Measurements from ENCODE around the gene SLC30A9.

SLC30A9 gene

GRCh38 chr4:42008011-42008786 lies 17.9 kb downstream of the SLC30A9 start:
- DNase-seq, result no peak

- no peak for DNase-seq
Observed at GRCh38 chr4:42015438-42015837, 25.1 kb downstream of the SLC30A9 start.

DNA sequence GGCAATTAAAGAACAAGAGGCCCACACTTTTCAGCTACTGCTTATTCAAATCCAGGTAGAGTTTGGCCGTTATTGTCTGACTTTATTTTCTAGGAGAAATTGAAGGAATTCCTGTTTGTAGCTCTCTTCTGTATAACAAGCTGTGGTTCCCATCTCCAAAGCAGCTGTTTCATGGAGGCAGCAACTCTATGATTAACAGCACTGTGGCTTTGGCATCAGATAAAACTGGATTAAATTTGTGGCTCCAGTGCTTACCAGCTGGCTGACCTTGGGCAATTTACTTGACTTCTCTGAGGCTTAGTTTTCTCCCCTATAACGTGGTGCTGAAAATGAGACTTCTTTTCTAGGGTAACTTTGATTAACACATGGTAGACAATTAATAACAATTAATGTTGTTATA lies 28.1 kb downstream of the SLC30A9 start:
- DNase-seq, result no peak

DNA sequence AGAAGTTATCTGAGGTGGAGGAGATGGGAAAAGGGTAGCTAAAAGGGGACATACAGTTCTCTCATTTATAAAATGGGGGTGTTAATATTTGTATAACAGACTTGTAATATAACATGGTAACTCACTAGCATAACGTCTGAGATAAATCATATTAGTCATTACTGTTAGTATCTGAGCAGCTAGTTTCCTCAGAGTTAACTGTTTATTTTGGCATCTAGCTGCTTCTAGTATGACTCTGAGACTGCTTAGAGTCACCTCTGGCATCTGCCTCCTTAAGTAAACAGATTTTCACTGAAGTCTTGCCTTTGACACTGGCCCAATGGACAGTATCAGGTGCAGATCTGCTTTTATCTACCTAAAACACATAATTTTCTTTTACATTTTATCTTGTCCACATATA lies 58.1 kb downstream of the SLC30A9 start:
- no peak for DNase-seq

DNA sequence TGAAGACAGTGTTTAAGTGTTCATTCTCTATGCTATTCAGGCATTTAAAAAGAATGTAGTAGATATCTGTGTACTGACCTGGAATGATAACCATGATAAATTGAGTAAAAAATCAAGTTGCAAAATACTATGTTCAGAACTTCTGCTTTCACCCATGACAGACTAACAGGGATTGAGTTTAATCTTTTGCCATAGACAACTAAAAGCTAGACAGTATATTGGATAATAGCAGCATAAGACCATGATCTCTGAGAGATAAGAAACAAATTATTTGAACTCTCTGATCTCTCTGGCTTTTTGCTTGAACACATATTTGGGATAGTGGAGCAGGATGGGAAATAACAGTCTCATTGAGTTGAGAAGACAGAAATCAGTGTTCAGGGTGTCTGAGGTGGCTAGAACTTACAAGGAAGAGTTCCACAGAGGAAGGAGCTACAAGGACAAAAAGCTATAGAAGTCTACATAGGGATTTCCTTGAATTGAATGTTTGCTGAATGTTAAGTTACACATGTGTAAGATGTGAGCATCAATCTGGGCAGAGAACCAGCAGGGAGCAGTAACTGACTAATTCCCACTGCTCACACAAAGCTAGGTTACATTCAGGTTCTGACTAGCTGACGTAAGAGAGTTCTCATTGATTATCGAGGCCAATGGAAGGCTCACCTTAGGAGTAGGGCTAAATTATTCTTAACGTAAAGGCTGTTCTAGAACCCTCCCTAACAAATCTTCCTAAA lies 60.4 kb downstream of the SLC30A9 start:
- no peak for DNase-seq

- DNase-seq, result no peak
Observed at GRCh38 chr4:42066402-42066801, 76.1 kb downstream of the SLC30A9 start.

DNA sequence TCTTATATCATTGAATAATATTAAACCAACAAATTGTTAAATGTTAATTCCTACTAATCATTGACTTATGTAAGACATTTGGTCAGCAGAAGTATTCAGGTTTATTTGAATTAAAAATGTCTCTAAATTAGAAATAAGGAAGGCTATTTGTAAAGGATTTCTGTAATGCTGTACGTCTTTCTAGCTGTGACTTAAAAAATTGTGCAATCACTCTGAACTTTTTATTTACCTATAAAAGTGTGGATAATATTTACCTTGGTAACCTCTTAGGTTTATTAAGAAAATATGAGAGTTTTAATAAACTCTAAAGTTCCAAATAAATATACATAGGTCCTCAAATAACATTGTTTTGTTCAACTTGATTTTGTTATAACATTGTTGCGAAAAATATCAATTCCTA lies 76.9 kb downstream of the SLC30A9 start:
- no peak for DNase-seq

DNA sequence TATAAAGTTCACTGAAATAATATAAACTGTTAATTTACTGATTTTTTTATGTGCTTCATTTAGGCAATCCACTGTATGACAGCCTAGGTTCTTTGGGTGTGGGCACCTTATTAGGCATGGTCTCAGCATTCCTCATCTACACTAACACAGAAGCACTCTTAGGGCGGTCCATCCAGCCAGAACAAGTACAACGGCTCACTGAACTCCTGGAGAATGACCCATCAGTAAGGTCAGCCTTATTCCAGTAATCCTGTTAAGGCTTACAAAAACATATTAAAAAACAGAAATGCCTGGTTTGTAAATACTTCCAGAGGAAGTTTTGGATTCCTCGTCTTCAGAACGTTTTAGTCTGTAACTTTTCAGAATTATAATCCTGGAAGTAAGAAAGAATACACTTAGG lies 80.1 kb downstream of the SLC30A9 start:
- DNase-seq, result no peak

DNA sequence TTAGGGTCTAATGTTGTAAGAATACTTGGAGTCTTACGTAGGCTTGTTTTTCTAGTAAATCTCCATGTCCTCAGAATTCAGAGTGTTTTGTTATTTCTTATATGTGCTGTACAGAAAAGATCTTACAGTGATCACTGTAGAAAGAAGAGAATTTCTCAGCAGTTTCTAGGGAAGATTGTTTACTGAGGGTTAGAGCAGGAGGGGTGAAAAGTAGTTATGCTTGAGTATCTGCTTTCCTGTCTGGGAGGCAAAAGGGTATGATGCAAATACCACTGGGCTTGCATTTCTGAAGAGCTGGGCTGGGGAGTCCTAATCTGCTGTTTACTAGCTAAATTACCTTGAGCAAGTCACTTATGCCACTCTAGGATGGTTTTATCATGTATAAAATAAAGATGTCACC lies 84.0 kb downstream of the SLC30A9 start:
- no peak for DNase-seq

DNA sequence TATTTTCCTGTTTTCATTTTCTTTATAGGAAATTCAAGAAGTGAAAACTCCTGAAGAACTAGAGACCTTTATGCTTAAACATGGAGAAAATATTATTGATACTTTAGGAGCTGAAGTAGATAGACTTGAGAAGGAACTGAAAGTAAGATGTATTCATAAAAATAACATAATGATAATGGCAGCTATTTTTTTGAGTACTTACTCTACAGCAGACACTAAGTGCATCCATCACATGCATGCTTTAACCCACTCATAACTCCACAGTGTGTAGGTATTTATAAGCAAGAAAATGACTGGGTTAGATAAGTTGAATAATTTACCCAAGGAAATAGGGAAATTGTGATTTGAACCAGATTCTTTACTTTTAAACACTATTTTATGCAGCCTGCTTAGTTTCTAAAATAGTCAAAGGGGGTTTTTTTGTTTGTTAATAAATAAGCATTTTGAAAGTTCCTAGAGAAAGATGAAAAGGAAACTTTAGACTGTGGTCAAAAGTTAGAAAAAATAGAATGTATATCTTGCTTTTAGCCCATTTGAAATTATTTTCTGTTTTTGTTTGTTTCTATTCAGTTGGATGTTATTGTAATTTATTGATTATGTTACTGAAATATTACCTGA lies 88.0 kb downstream of the SLC30A9 start:
- no peak for DNase-seq

- no peak for DNase-seq
Observed at GRCh38 chr4:42080306-42080705, 90.0 kb downstream of the SLC30A9 start.

- DNase-seq, result no peak
Observed at GRCh38 chr4:42083816-42084215, 93.5 kb downstream of the SLC30A9 start.

DNA sequence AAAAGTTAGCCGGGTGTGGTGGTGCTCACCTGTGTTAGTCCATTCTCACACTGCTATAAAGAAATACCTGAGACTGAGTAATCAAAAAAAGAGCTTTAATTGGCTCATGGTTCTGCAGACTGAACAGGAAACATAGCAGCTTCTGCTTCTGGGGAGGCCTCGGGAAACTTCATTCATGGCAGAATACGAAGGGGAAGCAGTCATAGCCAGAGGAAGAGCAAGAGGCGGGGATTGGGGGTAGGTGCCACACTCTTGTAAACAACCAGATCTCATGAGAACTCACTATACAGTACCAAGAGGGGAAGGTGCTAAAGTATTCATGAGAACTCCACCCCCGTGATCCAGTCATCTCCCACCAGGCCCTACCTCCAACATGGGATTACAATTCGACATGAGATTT lies 98.1 kb downstream of the SLC30A9 start:
- DNase-seq, result no peak

- no peak for DNase-seq
Observed at GRCh38 chr4:42101446-42101975, 111.2 kb downstream of the SLC30A9 start.

DNA sequence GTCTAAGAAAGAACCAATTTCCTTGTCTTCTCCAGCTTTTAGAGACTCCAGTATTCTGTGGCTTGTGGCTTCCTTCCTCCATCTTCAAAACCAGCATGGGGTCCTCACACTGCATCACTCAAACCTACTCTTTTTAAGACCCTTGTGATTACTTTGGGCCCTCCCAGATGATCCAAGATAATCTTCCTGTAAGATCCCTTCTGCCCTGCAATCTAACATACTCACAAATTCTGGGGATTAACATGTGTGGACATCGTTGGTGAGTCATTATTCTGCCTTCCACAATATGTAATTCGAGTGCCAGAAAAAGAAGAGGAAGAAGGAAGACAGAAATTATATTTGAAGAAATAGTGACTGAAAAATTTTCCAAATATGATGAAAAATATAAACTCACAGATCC lies 114.2 kb downstream of the SLC30A9 start:
- no peak for DNase-seq

GRCh38 chr4:42112846-42113245 lies 122.5 kb downstream of the SLC30A9 start:
- no peak for DNase-seq

GRCh38 chr4:42119886-42120285 lies 129.6 kb downstream of the SLC30A9 start:
- no peak for DNase-seq

DNA sequence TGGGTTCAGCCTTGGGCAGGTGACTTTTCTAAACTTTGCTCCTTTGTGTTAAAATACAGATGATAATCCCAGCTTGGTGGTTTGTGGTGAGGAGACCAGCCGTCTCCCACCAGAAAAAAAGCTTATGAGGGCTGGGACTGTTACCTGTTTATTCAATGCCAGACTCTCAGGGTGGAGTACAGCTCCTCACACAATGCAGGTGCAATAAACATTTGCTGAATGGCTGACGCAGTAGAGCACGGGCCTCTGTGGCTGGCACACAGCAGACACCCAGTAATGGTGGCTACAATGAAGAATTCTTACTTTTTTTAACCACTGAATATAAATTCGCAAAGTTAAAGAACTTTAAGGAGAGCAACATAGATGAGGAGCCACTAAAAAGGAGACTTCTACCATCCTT lies 131.9 kb downstream of the SLC30A9 start:
- no peak for DNase-seq

GRCh38 chr4:42123071-42123644 lies 132.8 kb downstream of the SLC30A9 start:
- no peak for DNase-seq

DNA sequence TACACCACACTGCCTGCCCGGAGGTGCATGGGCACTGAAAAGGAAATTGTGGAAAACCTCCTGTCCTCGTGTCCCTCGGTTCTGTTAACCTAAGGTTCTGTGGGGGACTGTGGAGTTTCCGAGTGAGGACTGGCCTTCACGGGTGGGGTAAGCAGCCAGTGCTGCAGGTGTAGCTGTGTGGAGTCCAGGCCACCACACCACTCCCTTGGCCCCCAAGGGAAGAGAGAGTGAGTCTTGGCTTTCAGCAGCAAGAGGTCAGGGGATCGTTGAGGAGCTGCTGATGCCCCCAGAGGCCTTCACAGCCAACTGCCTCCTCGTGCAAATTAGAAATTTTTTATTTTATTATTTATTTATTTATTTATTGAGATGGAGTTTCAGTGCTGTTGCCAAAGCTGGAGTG lies 141.8 kb downstream of the SLC30A9 start:
- DNase-seq, result no peak

DNA sequence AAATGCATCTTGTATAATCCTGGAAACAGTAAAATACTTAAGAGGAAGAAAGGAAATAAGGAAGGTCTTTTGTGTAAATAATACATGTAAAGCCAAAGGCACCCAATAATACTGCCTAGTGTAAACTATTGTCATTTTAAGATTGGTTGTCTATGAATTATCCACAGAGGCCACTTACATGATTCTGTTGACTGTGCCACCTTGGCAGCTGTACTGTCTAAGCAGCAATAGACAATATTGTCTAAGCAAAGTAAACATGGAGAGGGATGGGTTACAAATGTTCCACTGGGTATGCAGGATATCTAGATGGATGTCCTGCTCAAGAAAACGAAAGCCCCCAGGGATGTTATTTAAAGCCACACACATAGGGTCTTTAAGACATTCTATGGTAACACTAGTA lies 142.7 kb downstream of the SLC30A9 start:
- no peak for DNase-seq

DNA sequence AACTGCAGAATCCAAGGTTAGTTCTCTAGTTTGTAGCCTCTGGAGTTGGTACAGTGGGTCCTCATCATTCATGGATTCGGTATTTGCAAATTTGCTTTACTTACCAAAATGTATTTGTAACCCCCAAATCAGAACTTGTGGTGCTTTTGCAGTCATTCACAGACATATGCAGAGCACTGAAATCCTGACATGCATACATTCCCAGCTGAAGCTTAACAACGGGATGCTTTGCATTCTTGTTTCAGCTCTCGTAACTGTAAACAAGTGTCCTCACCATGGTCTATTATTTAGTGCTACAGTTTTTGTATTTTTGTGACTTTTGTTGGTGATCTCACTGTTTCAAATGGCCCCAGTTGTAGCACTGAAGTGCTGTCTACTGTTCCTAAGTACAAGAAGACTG lies 146.0 kb downstream of the SLC30A9 start:
- DNase-seq, result no peak
